ENCODE measurements around the gene STK11. TPM values are rescaled to one million over a fixed set of nuclear protein-coding genes. Genes with fewer than 3 reads are reported as not detected.

The STK11 gene
- total RNA-seq, 2 donors from 2014 or later = 49.0 to 68.6 TPM

GRCh38 chr19:1173159-1173844 lies 32.3 kb upstream of the STK11 start:
- 1 to 2% methylated on average over 28 to 46 of the region's 47 CpGs for WGBS, 2 donors
- Histone ChIP-seq H3K36me3 (replicated peaks in 1 of 2; ENCODE audit: insufficient read depth in 1 of 2, low read depth in 2 of 2) (no peaks in the 10 kb centered on the region), H3K9me3 (no peaks in the 10 kb centered on the region), H3K27me3 (no peaks in the 10 kb centered on the region), H3K4me1 (peaks cover 34% of the 10 kb centered on the region), H3K4me3 (peak overlapping the region; percentile 56 to 95), H3K27ac (peak overlapping the region; percentile 89 to 93 (median 91))
- ATAC-seq = peak; percentile 16
- intact Hi-C loops (cut with DNase I) = no loop called here
- no peak for DNase-seq
- TF ChIP-seq CTCF (IDR thresholded peaks at IDR 0.05) = no peak
- no peak for TF ChIP-seq POLR2A (IDR thresholded peaks at IDR 0.05)

- WGBS, 2 donors = 17 to 50% methylated on average over 8 to 55 of the region's 84 CpGs
- ATAC-seq (peak; percentile 81), DNase-seq (peak; percentile 91 to 93 (median 92))
- no peaks in the 10 kb centered on the region for H3K27me3 ChIP-seq
- peak within 1 kb of the TSS; percentile 89 to 93 (median 91) for H3K27ac ChIP-seq
- intact Hi-C loops (cut with DNase I) = no loop called here
- no peaks in the 10 kb centered on the region for H3K9me3 ChIP-seq
- H3K4me1 ChIP-seq = peaks cover 26% of the 10 kb centered on the region
- H3K4me3 ChIP-seq = peak within 1 kb of the TSS; percentile 56 to 95
- no peak for TF ChIP-seq CTCF (IDR thresholded peaks at IDR 0.05)
- TF ChIP-seq POLR2A (IDR thresholded peaks at IDR 0.05) = peak; percentile 73 to 81 (median 74)
- H3K36me3 ChIP-seq (replicated peaks in 1 of 2; ENCODE audit: insufficient read depth in 1 of 2, low read depth in 2 of 2) = no peaks in the 10 kb centered on the region
These were observed 31.5 kb upstream of the STK11 start, which contains the start of gene SBNO2 for GRCh38 chr19:1173845-1174809. Gene SBNO2 (minus strand): TSS chr19:1174268. CDS start chr19:1154276, 19,992 bp downstream.

- Histone ChIP-seq H3K9me3 (no peaks in the 10 kb centered on the region), H3K27me3 (no peaks in the 10 kb centered on the region), H3K4me1 (peaks cover 35% of the 10 kb centered on the region), H3K27ac (peak overlapping the region in 2 of 4 donors; percentile 60 to 62), H3K36me3 (replicated peaks in 1 of 2; ENCODE audit: insufficient read depth in 1 of 2, low read depth in 2 of 2) (no peaks in the 10 kb centered on the region), H3K4me3 (no peak overlapping the region)
- intact Hi-C loops (cut with DNase I) = no loop called here
- TF ChIP-seq POLR2A (IDR thresholded peaks at IDR 0.05) = no peak
- no peak for TF ChIP-seq CTCF (IDR thresholded peaks at IDR 0.05)
- no peak for DNase-seq
- 64 to 73% methylated on average over 16 to 25 of the region's 25 CpGs for WGBS, 2 donors
- no peak for ATAC-seq
These were observed 28.1 kb upstream of the STK11 start for GRCh38 chr19:1177322-1178114.

- DNase-seq (peak; percentile 73 to 85 (median 84)), ATAC-seq (peak; percentile 77)
- 20 to 26% methylated on average over 11 of the region's 11 CpGs for WGBS, 2 donors
- peak overlapping the region; percentile 65 to 87 (median 82) for H3K27ac ChIP-seq
- H3K9me3 ChIP-seq = no peaks in the 10 kb centered on the region
- no peak overlapping the region for H3K4me3 ChIP-seq
- H3K36me3 ChIP-seq (replicated peaks in 1 of 2; ENCODE audit: insufficient read depth in 1 of 2, low read depth in 2 of 2) = no peaks in the 10 kb centered on the region
- H3K27me3 ChIP-seq = no peaks in the 10 kb centered on the region
- peaks cover 44% of the 10 kb centered on the region for H3K4me1 ChIP-seq
- intact Hi-C loops (cut with DNase I) = no loop called here
- TF ChIP-seq CTCF (IDR thresholded peaks at IDR 0.05) = no peak
- TF ChIP-seq POLR2A (IDR thresholded peaks at IDR 0.05) = peak in 2 of 3 donors; percentile 58
These were observed 24.0 kb upstream of the STK11 start for GRCh38 chr19:1181606-1182005.

Measured in body of pancreas (tissue), 4 donors.